Gastrocnemius medialis (tissue), 4 donors: ENCODE results near the gene ZC3H7A. TPM values are rescaled to one million over a fixed set of nuclear protein-coding genes. Genes with fewer than 3 reads are reported as not detected.

Experiments
- ATAC-seq, 2 donors: fragments of 150-250 bp; one replicate each; pipeline ENCODE4 v1.9.1; 2016
- DNase-seq, 2 donors: peaks; one replicate each; pipeline ENCODE4 v3.0.0-alpha.2; 2019
- H3K27ac ChIP-seq, 4 donors: fragments of 200-600 bp; sonication (generic); 1 replicate in 1 of 4; 2 replicates in 3 of 4; pipeline ENCODE4 v1.5.1; 2016 to 2018; ENCODE audit warnings: mild to moderate bottlenecking in 2 of 4, moderate library complexity in 1 of 4
- H3K27me3 ChIP-seq, 3 donors: fragments of 200-600 bp; sonication (generic) in 2 of 3; 1 replicate in 1 of 3; 2 replicates in 2 of 3; pipeline versions ENCODE4 v1.5.1 to v1.6.0; 2016 to 2019; ENCODE audit warnings: mild to moderate bottlenecking in 1 of 3, moderate library complexity in 1 of 3
- H3K36me3 ChIP-seq, 2 donors: fragments of 200-600 bp; sonication (generic) in 1 of 2; one replicate each; pipeline ENCODE4 v1.5.1; 2017 to 2018
- H3K4me1 ChIP-seq, 2 donors: fragments of 200-600 bp; sonication (generic) in 1 of 2; one replicate each; pipeline ENCODE4 v1.5.1; 2016 to 2017; ENCODE audit warnings: mild to moderate bottlenecking in 2 of 2
- H3K4me3 ChIP-seq, 4 donors: fragments of 200-600 bp; sonication (generic) in 3 of 4; 1 replicate in 1 of 4; 2 replicates in 3 of 4; pipeline ENCODE4 v1.5.1; 2016 to 2019; ENCODE audit warnings: mild to moderate bottlenecking in 2 of 4
- H3K9me3 ChIP-seq, 3 donors: fragments of 200-600 bp; sonication (generic) in 2 of 3; 1 replicate in 1 of 3; 2 replicates in 2 of 3; pipeline ENCODE4 v1.5.1; 2016 to 2019
- POLR2A ChIP-seq, 2 donors: fragments of 450-650 bp; IDR thresholded peaks; one replicate each; pipeline ENCODE4 v1.6.1; 2017; ENCODE audit warnings: antibody characterized with exemption in 2 of 2, mild to moderate bottlenecking in 2 of 2, moderate library complexity in 2 of 2
- in situ Hi-C, 4 donors: fragments of 200-750 bp; cut with MboI; loops; one replicate each; pipeline versions ENCODE4 v1.15.0 to v1.8.0; 2017; ENCODE audit warnings: low sequenced_read_pairs in 4 of 4
- intact Hi-C: fragments of 100-400 bp; cut with DNase I; formaldehyde crosslinking; loops from one replicate; pipeline ENCODE4 v1.15.1; 2023; ENCODE audit warnings: low total_unique reads
- total RNA-seq, 4 donors: library from RNA; depleted of rRNA; stranded (reverse); fragments of >200 nt; gene quantifications; one replicate each; pipeline versions ENCODE4 v1.1.0 to v1.2.3, GENCODE V29; 2016
- TF ChIP-seq, protein P1 (sequence below), 5 experiments: fragments of 450-650 bp in 3 of 5; fragments of 200-600 bp in 2 of 5; sonication (generic) in 2 of 5; IDR thresholded peaks in 4 of 5; conservative IDR thresholded peaks in 1 of 5; 1 replicate in 4 of 5; 2 replicates in 1 of 5; pipeline ENCODE4 v1.5.1; 2016 to 2019; ENCODE audit warnings: antibody characterized with exemption in 5 of 5, mild to moderate bottlenecking in 3 of 5, moderate library complexity in 3 of 5

The ZC3H7A gene
- total RNA-seq, 4 donors from 2014 or later = 33.9 to 41.7 (median 37.9) TPM

DNA sequence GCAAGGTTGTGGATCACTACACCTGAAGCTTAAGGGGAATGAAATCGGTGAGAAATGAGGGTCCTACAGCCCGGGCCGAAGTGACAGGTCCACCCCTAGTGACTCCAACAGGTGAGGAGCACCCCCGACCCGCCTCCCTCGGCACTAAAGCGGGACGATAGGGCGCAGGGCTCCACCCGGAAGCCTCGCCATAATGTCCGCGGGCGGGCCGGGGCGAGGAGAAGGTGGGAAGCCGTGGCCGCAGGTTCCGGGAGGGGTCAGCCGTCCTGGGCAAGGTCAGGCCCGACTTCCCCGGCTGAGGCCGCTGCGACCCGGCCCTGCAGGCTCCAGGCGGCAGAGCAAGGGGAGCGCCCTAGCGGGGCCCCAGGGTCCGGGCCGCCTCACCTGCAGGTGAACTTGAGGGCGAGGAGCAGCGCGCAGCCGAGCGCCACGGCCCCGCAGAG, 54.9 kb downstream of the ZC3H7A start:
- ATAC-seq (peak; percentile 16 to 26), DNase-seq (peak in 1 of 2 donors; percentile 42)
- in situ Hi-C loops = loop anchor here in 3 of 4 donors (10.0 kb wide), 1 partner anchor 53 kb away; the partner anchor contains the start of gene ZC3H7A (in 3 of the 3)
- Histone ChIP-seq H3K36me3 (peaks cover 0 to 6% of the 10 kb centered on the region in 2 donors), H3K4me1 (peaks cover 39 to 48% of the 10 kb centered on the region in 2 donors), H3K27ac (peak overlapping the region; percentile 95 to 100 (median 99)), H3K9me3 (no peaks in the 10 kb centered on the region), H3K27me3 (no peaks in the 10 kb centered on the region), H3K4me3 (peak overlapping the region; percentile 77 to 99 (median 95))
- intact Hi-C loops = loop anchor here (1.0 to 10.0 kb wide), 6 partner anchors 35 to 245 kb away; partner anchors contain the start of genes GSPT1, RSL1D1 and SNN
- no peak for TF ChIP-seq POLR2A (IDR thresholded peaks at IDR 0.05)
- TF ChIP-seq, protein P1, sequence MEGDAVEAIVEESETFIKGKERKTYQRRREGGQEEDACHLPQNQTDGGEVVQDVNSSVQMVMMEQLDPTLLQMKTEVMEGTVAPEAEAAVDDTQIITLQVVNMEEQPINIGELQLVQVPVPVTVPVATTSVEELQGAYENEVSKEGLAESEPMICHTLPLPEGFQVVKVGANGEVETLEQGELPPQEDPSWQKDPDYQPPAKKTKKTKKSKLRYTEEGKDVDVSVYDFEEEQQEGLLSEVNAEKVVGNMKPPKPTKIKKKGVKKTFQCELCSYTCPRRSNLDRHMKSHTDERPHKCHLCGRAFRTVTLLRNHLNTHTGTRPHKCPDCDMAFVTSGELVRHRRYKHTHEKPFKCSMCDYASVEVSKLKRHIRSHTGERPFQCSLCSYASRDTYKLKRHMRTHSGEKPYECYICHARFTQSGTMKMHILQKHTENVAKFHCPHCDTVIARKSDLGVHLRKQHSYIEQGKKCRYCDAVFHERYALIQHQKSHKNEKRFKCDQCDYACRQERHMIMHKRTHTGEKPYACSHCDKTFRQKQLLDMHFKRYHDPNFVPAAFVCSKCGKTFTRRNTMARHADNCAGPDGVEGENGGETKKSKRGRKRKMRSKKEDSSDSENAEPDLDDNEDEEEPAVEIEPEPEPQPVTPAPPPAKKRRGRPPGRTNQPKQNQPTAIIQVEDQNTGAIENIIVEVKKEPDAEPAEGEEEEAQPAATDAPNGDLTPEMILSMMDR (IDR thresholded peaks at IDR 0.05 in 4 of 5, conservative IDR thresholded peaks at IDR 0.05 in 1 of 5) = peak in 1 of 5 experiments; percentile 15

DNA sequence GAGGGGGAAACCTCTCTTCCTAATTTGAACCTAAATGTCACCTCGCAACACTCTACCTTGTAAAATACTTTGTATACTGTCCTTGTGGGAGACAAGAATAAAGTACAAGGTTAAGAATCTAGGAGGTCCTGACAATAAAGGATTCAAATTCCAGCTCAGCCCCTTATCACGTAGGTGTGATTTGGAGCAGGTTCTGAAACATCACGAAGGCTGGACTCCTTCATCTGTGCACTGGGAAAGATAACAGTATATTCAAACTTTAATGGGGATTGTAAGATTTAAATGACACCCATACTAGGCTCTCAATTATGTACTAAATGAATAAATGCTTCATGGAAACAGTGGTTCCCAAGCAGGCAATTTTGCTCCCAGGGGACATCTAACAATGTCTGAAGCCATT, 56.5 kb downstream of the ZC3H7A start:
- H3K9me3 ChIP-seq = no peaks in the 10 kb centered on the region
- H3K36me3 ChIP-seq = peaks cover 0 to 7% of the 10 kb centered on the region in 2 donors
- ATAC-seq = no peak
- no peaks in the 10 kb centered on the region for H3K27me3 ChIP-seq
- TF ChIP-seq POLR2A (IDR thresholded peaks at IDR 0.05) = no peak
- TF ChIP-seq, protein P1 (IDR thresholded peaks at IDR 0.05 in 4 of 5, conservative IDR thresholded peaks at IDR 0.05 in 1 of 5) = no peak
- H3K4me1 ChIP-seq = peaks cover 54 to 63% of the 10 kb centered on the region in 2 donors
- peak overlapping the region; percentile 95 to 100 (median 99) for H3K27ac ChIP-seq
- in situ Hi-C loops (loop anchor here in 3 of 4 donors (10.0 kb wide), 1 partner anchor 54 kb away; the partner anchor contains the start of gene ZC3H7A (in 3 of the 3)), intact Hi-C loops (loop anchor here (2.0 to 10.0 kb wide), 4 partner anchors 62 to 243 kb away; partner anchors contain the start of genes GSPT1 and RSL1D1)
- peak overlapping the region; percentile 77 to 99 (median 95) for H3K4me3 ChIP-seq
- DNase-seq = no peak

DNA sequence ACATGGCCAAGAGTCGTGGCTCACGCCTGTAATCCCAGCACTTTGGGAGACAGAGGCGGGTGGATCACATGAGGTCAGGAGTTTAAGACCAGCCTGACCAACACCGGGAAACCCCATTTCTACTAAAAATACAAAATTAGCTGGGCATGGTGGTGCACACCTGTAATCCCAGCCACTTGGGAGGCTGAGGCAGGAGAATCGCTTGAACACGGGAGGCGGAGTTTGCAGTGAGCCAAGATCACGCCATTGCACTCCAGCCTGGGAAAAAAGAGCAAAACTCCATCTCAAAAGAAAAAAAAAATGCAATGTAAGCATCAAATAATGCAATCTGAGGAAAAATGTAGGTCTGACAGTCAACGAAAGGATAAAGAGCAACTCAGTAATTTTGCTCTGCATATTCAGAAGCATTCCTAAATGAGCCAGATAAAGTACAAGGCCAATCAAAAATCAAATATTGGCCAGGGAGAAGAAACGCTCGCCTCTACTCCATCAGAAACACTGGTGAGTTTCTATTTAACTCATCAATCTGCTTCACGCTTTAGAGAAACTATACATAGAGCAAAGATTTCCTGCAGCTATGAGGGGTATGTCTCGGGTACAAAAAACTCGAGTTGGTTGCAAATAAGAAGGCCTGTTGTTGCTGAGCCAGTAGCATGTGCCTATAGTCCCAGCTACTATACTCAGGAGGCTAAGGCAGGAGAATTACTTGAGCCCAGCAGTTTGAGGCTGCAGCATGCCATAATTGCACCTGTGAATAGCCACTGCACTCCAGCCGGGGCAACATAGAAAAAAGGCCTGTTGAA, 58.1 kb downstream of the ZC3H7A start:
- peaks cover 0 to 23% of the 10 kb centered on the region in 2 donors for H3K36me3 ChIP-seq
- no peaks in the 10 kb centered on the region for H3K9me3 ChIP-seq
- intact Hi-C loops = loop anchor here (10.0 kb wide), 1 partner anchor 794 kb away; the partner anchor contains the start of genes CLEC16A and DEXI
- no peak for ATAC-seq
- TF ChIP-seq, protein P1 (IDR thresholded peaks at IDR 0.05 in 4 of 5, conservative IDR thresholded peaks at IDR 0.05 in 1 of 5) = no peak
- no peak for TF ChIP-seq POLR2A (IDR thresholded peaks at IDR 0.05)
- H3K27me3 ChIP-seq = no peaks in the 10 kb centered on the region
- H3K4me3 ChIP-seq = no peak overlapping the region
- peaks cover 68 to 79% of the 10 kb centered on the region in 2 donors for H3K4me1 ChIP-seq
- peak overlapping the region; percentile 95 to 100 (median 99) for H3K27ac ChIP-seq
- in situ Hi-C loops = no loop called here
- no peak for DNase-seq

DNA sequence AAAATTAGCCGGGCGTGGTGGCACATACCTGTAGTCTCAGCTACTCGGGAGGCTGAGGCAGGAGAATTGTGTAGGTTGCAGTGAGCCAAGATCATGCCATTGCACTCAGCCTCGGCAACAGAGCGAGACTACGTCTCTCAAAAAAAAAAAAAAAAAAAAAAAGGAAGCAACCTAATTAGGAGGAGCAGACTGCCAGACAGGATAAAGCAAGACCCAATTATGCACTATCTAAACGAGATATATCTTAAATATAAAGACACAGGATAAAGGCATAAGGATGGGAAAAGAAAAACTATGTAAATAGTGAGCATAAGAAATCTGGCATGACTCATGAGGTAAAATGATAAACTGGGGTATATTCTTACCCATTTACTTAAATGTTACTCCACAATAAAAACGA, 59.3 kb downstream of the ZC3H7A start:
- Histone ChIP-seq H3K4me3 (no peak overlapping the region), H3K4me1 (peaks cover 61 to 77% of the 10 kb centered on the region in 2 donors), H3K27ac (peak overlapping the region; percentile 95 to 100 (median 99)), H3K27me3 (no peaks in the 10 kb centered on the region), H3K36me3 (peaks cover 0 to 36% of the 10 kb centered on the region in 2 donors), H3K9me3 (no peaks in the 10 kb centered on the region)
- intact Hi-C loops = loop anchor here (10.0 kb wide), 1 partner anchor 793 kb away; the partner anchor contains the start of genes CLEC16A and DEXI
- DNase-seq (no peak), ATAC-seq (no peak)
- TF ChIP-seq, protein P1 (IDR thresholded peaks at IDR 0.05 in 4 of 5, conservative IDR thresholded peaks at IDR 0.05 in 1 of 5) = no peak
- TF ChIP-seq POLR2A (IDR thresholded peaks at IDR 0.05) = no peak
- in situ Hi-C loops = no loop called here
